Kidney glomerular epithelial cell (primary cell): ENCODE results near the gene MYH11.
"Not testable (repeated sequence)": the region's sequence is repeated elsewhere in the genome, so short reads cannot be mapped to it uniquely, and the experiment has no call there.

Source experiments
- DNase-seq: peaks from one replicate; lab custom pipeline; 2025; lab: John Stamatoyannopoulos, UW

Gene MYH11

GRCh38 chr16:15839204-15839603, 17.6 kb downstream of the MYH11 start:
- DNase-seq, result not testable (repeated sequence)

DNA sequence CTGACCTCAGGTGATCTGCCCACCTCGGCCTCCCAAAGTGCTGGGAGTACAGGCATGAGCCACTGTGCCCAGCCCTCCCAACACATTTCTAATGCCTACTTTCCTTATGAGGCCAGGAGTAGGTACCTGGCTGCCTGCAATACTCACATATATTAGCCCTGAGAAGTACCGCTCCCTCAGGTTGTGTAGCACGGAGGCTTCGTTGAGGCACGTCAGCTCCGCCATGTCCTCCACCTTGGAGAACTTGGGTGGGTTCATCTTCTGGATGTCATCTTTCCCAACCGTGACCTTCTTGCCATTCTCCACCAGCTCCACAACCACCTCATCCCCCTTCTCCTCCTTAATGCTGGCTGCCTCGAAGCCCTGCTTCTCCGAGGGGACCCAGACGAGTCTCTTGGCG, 19.1 kb downstream of the MYH11 start:
- DNase-seq, result no peak

DNA sequence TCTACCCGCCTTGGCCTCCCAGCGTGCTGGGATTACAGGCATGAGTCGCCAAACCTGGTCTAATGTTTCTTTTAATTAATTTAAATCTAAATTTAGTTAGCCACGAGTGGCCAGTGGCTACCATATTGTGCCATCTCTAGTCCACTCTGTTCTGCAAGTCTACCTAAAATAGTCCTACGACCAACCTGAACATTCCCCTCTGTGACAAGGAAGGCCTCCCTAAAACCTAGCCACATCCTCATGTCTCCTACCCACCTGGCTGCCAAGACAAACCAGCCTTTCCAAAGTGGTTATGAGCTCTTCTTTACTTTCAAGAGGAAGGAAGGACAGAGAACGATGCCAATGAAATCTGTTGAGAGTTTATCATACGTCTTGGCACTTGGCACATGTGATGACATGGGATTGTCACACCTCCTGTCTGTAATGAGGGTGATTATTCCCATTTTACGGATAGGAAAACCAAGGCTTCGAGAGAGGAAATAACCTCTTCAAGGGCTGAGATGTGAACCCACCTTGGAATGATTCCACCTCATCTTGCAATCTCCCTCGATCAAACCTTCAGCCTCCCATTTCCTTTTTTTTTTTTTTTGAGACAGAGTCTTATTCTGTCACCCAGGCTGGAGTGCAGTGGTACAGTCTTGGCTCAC, 19.7 kb downstream of the MYH11 start:
- no peak for DNase-seq

DNA sequence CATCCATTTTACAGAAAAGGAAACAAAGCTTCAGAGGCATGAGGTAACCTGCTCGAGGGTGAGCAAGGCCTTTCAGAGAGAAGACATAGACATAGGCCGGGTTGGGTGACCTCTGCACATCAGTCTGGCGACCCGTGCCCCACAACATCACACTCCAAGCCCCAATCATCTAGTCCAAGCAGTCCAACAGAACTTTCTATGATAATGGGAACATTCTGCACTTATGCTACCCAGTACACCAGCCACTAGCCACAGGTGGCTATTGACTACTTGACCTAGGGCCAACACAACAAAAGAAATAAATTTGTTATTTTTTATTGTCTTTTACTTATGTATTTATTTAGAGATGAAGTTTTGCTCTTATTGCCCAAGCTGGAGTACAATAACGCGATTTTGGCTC, 20.8 kb downstream of the MYH11 start:
- DNase-seq, result no peak

GRCh38 chr16:15835136-15835878, 21.5 kb downstream of the MYH11 start:
- DNase-seq, result no peak

DNA sequence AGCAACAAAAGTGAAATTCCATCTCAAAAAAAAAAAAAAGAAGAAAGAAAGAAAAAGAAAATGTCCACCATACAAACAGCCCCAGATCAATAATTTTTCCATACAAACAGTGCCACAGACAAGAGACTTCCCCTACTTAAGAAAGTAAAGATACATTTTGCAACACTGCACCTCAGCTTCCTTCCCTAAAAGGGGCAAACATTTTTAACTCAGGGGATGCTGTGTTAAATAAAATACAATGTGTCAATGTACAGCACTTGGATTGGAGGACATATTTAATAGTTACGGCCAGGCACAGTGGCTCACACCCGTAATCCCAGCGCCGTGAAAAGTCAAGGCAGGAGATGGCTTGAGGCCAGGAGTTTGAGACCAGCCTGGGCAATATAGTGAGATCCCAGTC, 22.3 kb downstream of the MYH11 start:
- DNase-seq, result no peak

- DNase-seq, result no peak
Observed at GRCh38 chr16:15833541-15833940, 23.3 kb downstream of the MYH11 start.

GRCh38 chr16:15832241-15832640, 24.6 kb downstream of the MYH11 start:
- DNase-seq, result no peak

- DNase-seq, result no peak
Observed at GRCh38 chr16:15830832-15831451, 25.9 kb downstream of the MYH11 start.

- DNase-seq, result no peak
Observed at GRCh38 chr16:15829460-15829859, 27.4 kb downstream of the MYH11 start.

DNA sequence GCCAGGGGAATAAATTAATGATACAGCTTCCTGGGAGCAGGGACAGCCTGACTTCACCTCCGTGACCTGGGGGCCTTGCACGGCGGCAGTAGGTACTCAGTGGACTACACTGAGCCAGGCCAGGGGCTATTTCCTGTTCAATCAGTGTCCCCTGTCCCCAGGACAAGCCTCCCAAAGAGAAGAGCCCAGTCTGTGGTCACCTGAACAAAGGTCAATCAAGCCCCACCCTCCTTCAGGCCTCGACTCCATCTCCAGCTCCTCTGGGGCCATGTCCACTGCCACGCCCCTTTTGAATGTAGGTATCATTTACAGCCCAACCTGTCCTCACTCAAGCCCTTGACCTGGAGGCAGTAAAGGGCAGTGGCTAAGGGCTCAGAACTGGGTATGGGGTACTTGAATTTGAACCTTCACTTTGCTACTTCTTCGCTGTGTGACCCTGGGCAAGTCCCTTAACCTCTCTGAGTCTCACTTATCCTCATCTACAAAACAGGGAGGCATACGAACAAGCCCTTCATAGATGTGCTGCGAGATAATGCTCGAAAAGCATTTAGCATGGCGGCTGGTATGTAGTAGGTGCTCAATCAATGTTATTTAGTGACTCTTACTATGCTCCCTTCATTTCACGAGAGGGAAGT, 29.0 kb downstream of the MYH11 start:
- DNase-seq, result no peak

- no peak for DNase-seq
Observed at GRCh38 chr16:15827299-15827698, 29.5 kb downstream of the MYH11 start.

DNA sequence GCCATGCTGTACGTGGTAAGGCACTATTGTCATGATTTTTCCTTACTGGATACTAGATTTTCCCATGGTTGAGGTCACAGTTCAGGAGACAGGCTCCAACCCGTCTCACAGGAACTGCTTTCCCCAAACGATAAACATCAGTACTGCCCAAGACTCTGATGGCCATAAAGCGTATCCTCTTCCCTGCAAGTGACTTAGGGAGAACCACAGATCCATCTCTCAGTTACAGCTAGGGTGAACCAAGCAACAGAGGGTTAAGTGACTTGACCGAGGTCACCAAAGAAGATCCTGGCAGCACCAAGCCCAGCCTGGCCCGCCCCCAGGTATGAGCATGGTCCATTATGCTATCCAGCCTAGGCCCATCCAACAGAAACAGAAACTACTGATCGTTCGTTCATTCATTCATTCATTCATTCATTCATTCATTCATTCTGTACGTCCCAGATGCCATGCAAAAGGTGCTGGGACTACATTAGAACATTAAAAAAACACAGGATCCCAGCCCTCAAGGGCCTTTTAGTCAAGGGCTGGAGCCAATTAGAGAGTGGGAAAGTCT, 31.0 kb downstream of the MYH11 start:
- no peak for DNase-seq

- DNase-seq, result no peak
Observed at GRCh38 chr16:15822957-15823356, 33.9 kb downstream of the MYH11 start.

GRCh38 chr16:15820837-15821236, 36.0 kb downstream of the MYH11 start:
- DNase-seq, result no peak

GRCh38 chr16:15819046-15819445, 37.8 kb downstream of the MYH11 start:
- no peak for DNase-seq

DNA sequence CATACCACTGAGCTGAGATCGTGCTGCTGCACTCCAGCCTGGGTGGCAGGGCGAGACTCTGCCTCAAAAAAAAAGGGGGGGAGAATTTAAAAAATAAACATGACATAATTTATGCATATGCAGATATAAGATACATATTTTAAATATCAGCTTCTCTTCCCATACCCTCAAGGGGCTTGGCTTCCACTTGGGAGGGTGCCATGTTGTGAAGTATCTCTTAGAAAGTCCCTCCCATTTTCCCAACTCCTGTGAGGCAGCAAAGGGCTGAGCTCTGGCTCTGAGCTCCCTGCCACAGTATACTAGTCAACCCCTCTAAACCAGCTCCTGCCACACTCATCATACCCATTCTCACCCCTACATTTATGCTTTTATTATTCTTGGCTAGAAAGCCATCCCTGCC, 39.4 kb downstream of the MYH11 start:
- DNase-seq, result no peak

DNA sequence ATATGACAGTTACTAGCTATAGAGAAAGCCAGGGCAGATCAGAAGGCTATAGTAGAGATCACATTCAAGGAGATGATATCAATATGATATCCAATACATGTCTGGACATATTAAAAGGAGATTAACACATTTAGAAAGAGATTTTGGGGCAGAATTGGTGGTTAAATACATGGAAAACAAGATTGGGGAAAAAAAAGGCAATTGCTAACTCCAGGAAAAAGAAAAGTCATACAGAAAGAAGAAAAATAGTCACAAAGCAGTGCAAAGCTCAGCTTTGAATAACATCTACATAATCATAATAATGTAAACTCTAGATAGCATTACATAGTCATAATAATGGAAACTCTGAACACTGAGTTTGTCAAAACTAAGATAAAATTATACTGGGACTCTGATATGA, 40.6 kb downstream of the MYH11 start:
- DNase-seq, result no peak

GRCh38 chr16:15812401-15812750, 44.5 kb downstream of the MYH11 start:
- not testable (repeated sequence) for DNase-seq

DNA sequence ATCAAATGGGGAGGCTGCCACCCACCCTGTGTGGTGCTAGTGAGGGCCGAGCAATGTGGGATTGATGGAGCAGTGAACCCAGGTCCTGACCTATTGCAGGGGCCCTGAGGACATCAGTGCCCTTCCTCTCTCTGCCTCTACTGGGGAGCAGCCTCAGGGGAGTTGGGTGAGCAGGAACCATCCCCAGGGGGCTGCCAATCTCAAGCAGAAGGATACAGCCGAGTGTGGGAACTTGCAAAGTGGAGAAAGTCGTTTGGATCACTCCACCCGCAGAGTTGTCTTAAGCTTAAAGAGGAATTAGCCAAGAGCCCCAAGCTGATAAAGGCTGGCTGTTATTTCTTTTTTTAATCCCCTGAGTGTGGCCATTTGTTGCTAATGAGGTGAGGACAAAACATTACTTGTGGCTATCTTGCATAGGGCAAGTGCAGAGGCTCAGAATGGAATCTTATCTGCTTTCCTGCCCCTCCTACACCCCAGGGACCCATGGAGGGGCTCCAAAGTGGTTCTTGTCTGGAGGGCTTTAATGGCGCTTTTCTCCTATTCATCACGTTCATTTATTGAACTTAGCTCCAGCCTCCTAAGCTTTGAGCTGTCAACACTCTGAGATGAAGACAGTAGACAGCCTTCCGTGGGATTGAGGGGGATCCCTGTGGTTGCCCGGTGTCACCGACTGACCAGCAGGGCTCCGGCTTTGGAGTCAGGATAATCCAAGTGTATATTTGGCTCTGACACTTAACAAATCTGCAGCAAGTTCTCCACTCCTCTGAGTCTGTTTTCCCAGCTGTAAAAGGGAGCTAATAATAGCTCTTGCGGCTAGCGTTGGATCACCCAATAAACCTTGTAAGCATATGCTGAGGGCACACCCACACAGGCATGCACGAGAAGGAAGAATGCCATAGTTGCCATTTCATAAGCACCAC, 45.1 kb downstream of the MYH11 start:
- DNase-seq, result peak; percentile 30

GRCh38 chr16:15810949-15811348, 45.9 kb downstream of the MYH11 start:
- no peak for DNase-seq

- DNase-seq, result no peak
Observed at GRCh38 chr16:15810411-15810810, 46.4 kb downstream of the MYH11 start.
